Liver (tissue), 3 donors: Measurements from ENCODE around the gene PPP1R9A.
A peak's percentile ranks its signal among the peaks of the same experiment; 100 is the strongest.

Experiments used
- ATF3 ChIP-seq: IDR thresholded peaks from 2 replicates; pipeline ENCODE4 v1.6.1; 2016; ENCODE audit warnings: antibody characterized with exemption
- CTCF ChIP-seq: fragments of 150-350 bp; IDR thresholded peaks from 2 replicates; pipeline ENCODE4 v1.5.1; 2017; ENCODE audit warnings: improper control_type of control experiment, low read depth, low read length; ENCODE audit not compliant: missing input control
- EGR1 ChIP-seq, 2 donors: IDR thresholded peaks; 2 replicates each; pipeline ENCODE4 v1.6.1; 2016 to 2018; ENCODE audit warnings: antibody characterized with exemption in 2 of 2, low read depth in 2 of 2
- FOXA1 ChIP-seq: IDR thresholded peaks from 2 replicates; pipeline ENCODE4 v1.6.1; 2016; ENCODE audit warnings: antibody characterized with exemption
- JUND ChIP-seq, 2 donors: IDR thresholded peaks; 2 replicates each; pipeline ENCODE4 v1.6.1; 2016; ENCODE audit warnings: antibody characterized with exemption in 2 of 2
- MAX ChIP-seq: IDR thresholded peaks from 2 replicates; pipeline ENCODE4 v1.6.1; 2016; ENCODE audit warnings: antibody characterized with exemption
- RAD21 ChIP-seq, 2 donors: IDR thresholded peaks; 2 replicates each; pipeline ENCODE4 v1.6.1; 2016; ENCODE audit warnings: antibody characterized with exemption in 2 of 2, mild to moderate bottlenecking in 2 of 2
- REST ChIP-seq: IDR thresholded peaks from 2 replicates; pipeline ENCODE4 v1.6.1; 2016; ENCODE audit warnings: antibody characterized with exemption, mild to moderate bottlenecking
- RXRA ChIP-seq, 2 donors: IDR thresholded peaks; 2 replicates each; pipeline ENCODE4 v1.6.1; 2017 to 2018; ENCODE audit warnings: antibody characterized with exemption in 2 of 2, mild to moderate bottlenecking in 1 of 2
- SP1 ChIP-seq: IDR thresholded peaks from 2 replicates; pipeline ENCODE4 v1.6.1; 2018; ENCODE audit warnings: antibody characterized with exemption, mild to moderate bottlenecking
- TAF1 ChIP-seq: conservative IDR thresholded peaks from 2 replicates; pipeline ENCODE4 v1.6.1; 2016; ENCODE audit warnings: antibody characterized with exemption, mild to moderate bottlenecking
- YY1 ChIP-seq: IDR thresholded peaks from 2 replicates; pipeline ENCODE4 v1.6.1; 2016; ENCODE audit warnings: antibody characterized with exemption, mild to moderate bottlenecking
- ZBTB33 ChIP-seq: IDR thresholded peaks from 2 replicates; pipeline ENCODE4 v1.6.1; 2016; ENCODE audit warnings: antibody characterized with exemption
- donor health status: healthy.
- donor health status: healthy.

- TF ChIP-seq RXRA (IDR thresholded peaks at IDR 0.05) (no peak), TAF1 (no peak), CTCF (no peak), YY1 (no peak), SP1 (no peak), ZBTB33 (no peak), REST (no peak), JUND (IDR thresholded peaks at IDR 0.05) (no peak), RAD21 (IDR thresholded peaks at IDR 0.05) (peak in 1 of 2 donors; percentile 4), ATF3 (no peak), EGR1 (IDR thresholded peaks at IDR 0.05; ENCODE audit: low read depth in 2 of 2) (no peak), MAX (no peak), FOXA1 (no peak)
Observed at GRCh38 chr7:95317966-95318365, 410.6 kb downstream of the PPP1R9A start.
